HG02884 (cell line): ENCODE data around the gene GNL1.
A peak's percentile ranks its signal among the peaks of the same experiment; 100 is the strongest.
"Not testable (repeated sequence)": the region's sequence is repeated elsewhere in the genome, so short reads cannot be mapped to it uniquely, and the experiment has no call there.

Source experiments
- ATAC-seq: cut with Tn5 transposase; IDR thresholded peaks from one replicate; pipeline ENCODE4 v1.9.1; 2021; ENCODE audit warnings: mild to moderate bottlenecking, moderate library complexity; ENCODE audit not compliant: unreplicated experiment

The GNL1 gene, protein sequence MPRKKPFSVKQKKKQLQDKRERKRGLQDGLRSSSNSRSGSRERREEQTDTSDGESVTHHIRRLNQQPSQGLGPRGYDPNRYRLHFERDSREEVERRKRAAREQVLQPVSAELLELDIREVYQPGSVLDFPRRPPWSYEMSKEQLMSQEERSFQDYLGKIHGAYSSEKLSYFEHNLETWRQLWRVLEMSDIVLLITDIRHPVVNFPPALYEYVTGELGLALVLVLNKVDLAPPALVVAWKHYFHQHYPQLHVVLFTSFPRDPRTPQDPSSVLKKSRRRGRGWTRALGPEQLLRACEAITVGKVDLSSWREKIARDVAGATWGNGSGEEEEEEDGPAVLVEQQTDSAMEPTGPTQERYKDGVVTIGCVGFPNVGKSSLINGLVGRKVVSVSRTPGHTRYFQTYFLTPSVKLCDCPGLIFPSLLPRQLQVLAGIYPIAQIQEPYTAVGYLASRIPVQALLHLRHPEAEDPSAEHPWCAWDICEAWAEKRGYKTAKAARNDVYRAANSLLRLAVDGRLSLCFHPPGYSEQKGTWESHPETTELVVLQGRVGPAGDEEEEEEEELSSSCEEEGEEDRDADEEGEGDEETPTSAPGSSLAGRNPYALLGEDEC

GRCh38 chr6:30556066-30556905 lies at the start of gene GNL1:
GNL1 (minus strand) TSS chr6:30556489; CDS start chr6:30556203, 286 bp downstream.
- ATAC-seq = peak; percentile 76

- ATAC-seq = no peak
Measured at GRCh38 chr6:30603961-30604360, 47.7 kb upstream of the GNL1 start.

DNA sequence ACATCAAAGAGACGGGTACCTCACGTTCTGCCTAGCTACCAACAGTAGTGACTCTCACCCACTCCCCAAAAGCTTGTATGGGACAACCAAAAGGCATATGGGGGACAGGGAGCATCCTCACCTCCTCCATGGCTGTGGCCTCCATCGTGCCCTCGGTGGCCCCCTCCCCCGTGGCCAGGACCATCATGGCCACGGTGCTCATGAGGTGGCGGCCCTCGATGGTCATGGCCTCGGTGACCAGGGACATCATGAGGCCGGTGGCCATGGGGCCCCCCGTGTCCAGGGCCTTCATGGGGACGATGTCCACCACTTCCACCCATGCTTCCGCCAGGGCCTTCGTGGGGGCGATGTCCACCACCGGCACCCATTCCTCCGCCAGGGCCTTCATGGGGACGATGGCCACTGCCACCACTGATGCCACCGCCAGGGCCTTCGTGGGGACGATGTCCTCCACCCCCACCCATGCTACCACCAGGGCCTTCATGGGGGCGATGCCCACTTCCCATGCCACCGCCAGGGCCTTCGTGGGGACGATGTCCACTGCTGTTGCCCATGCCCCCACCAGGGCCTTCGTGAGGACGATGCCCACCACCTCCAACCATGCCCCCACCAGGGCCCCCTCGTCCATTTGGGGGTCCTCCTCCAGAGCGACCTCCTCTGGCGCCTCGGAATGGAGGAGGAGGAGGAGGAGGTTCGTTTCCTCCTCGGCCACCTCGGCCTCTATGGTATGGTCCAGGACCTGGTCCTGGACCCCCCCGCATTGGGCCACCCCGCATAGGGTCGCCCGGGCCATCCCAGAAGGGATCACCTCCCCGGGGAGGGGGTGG lies 45.7 kb upstream of the GNL1 start:
- no peak for ATAC-seq

- no peak for ATAC-seq
Measured at GRCh38 chr6:30601436-30601814, 45.1 kb upstream of the GNL1 start.

DNA sequence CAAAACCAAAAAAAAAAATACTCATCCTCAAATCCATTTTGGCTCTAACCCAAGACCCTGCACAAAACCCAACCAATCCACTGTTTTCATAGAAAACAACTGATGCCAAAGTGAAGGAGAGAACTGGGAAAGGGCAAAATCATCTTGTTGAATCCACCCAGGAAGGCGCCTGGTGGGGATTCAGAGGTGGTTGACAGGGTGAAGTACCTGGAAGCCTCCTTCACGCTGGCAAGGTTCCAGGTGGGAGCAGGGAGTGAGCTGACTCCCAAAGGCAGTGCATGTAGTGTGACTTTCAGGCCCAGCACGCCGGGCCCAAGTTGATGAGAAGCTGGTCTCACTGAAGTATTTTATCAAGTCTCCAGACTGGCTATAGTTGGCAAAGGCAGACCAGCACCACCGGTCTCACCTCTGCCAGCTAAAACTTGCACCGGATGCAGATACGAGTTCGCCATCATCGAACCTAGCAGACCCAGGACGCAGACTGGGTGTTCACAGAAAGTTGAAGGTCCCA lies 44.2 kb upstream of the GNL1 start:
- no peak for ATAC-seq

DNA sequence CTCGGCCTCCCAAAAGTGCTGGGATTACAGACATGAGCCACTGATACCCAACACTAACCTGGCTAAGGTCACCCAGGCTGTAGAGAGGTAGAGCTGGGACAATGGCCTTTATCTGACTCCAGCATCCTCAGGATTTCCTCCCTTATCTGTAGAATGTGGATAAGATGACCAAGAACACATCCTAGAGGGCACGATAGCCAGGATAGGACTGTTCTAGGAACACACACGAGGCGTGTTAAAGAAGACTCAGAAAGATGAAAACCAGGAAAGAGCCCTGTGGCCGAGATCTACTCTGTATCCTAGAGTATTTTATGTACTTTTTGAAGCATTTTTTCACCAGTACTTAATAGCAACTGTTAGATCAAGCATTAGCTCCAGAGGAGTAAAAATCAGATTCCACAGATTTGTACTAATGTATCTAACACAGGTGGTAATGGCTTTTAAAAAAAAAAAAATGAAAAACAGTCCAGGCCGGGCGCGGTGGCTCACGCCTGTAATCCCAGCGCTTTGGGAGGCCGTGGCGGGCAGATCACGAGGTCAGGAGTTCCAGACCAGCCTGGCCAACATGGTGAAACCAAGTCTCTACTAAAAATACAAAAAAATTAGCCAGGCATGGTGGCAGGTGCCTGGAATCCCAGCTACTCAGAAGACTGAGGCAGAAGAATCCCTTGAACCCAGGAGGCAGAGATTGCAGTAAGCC lies 43.5 kb upstream of the GNL1 start:
- ATAC-seq = no peak

- no peak for ATAC-seq
Measured at GRCh38 chr6:30598912-30599624, 42.8 kb upstream of the GNL1 start.

GRCh38 chr6:30597315-30598144 lies 41.2 kb upstream of the GNL1 start:
- ATAC-seq = not testable (repeated sequence)

- no peak for ATAC-seq
Measured at GRCh38 chr6:30592287-30592686, 36.0 kb upstream of the GNL1 start.

DNA sequence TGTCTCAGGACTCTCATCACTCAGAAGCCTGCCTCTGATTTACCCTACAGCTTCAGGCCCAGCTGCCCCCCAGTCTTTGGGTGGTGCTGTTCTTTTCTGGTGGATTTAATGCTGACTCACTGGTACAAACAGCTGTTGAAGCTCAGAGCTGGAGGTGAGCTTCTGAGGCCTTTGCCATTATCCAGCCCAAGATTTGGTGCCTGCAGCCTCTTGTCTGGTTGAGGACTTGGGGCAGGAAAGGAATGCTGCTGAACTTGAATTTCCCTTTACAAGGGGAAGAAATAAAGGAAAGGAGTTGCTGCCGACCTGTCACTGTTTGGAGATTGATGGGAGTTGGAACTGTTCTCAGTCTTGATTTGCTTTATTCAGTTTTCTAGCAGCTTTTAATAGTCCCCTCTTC lies 34.7 kb upstream of the GNL1 start:
- no peak for ATAC-seq

GRCh38 chr6:30590509-30590908 lies 34.2 kb upstream of the GNL1 start:
- ATAC-seq = no peak

- no peak for ATAC-seq
Measured at GRCh38 chr6:30589754-30590358, 33.6 kb upstream of the GNL1 start.

GRCh38 chr6:30583921-30584320 lies 27.6 kb upstream of the GNL1 start:
- ATAC-seq = no peak

GRCh38 chr6:30578051-30578450 lies 21.8 kb upstream of the GNL1 start:
- ATAC-seq = no peak

DNA sequence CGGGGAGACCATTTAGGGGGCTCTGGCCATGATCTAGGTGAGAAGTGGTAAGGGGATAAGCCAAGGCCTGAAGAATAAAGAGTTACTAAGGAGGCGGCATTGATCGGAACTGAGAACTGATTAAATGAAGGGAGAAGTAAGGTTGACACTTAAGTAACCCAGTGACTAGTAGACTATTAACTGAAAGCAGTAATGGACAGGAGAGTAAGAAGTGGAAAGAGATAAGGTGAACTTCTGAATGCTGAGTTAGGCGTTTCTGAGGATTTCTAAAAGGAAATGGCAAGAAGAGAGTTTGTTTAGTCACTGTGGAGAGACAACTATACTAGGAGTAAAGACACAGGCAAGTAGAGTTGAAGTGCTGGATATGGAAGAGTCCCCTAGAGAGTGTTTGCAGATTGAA lies 16.8 kb upstream of the GNL1 start:
- no peak for ATAC-seq

DNA sequence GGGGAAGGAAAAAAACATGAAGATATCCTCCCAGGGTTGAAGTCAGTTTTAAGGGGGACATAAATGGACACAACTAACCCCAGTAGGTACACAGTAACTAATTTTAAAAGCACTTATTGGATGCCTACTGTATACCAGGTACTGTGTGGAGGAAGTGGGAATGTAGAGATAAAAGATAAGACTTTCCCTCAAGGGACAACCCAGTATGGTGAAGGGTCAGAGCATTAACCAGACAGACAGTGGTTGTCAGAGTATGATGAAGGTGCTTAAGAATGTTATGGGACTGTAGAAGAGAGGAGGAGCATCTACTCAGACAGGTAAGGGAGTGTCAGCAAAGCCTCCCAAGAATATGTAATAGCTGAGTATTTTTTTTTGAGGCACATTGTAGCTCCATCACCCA lies 15.9 kb upstream of the GNL1 start:
- no peak for ATAC-seq

- peak; percentile 2 for ATAC-seq
Measured at GRCh38 chr6:30571762-30572082, 15.4 kb upstream of the GNL1 start.

- peak; percentile 88 for ATAC-seq
Measured at GRCh38 chr6:30571075-30571761, 14.9 kb upstream of the GNL1 start, which contains the start of gene ABCF1. ABCF1 (plus strand) TSS chr6:30571442; CDS start chr6:30571488, 46 bp downstream.
